ENCODE data around the gene TMEM53. TPM values are rescaled to one million over a fixed set of nuclear protein-coding genes. Genes with fewer than 3 reads are reported as not detected.
A peak's percentile ranks its signal among the peaks of the same experiment; 100 is the strongest.

Gene TMEM53
- total and polyA plus RNA-seq, 2 of the 8 experiments (the other 6 are each of a cell fraction or from before 2014, with no cell fraction given): 6.7 to 27.9 TPM

- no peak for TF ChIP-seq USF2 (IDR thresholded peaks at IDR 0.05; ENCODE audit: low read length)
- TF ChIP-seq JUND (IDR thresholded peaks at IDR 0.05; ENCODE audit: low read length): 0 out of 2 replicates have a peak, but pooled peaks have one; percentile 20
- TF ChIP-seq KDM4A (IDR thresholded peaks at IDR 0.05; ENCODE audit: low read depth, low read length, severe bottlenecking): no peak
- TF ChIP-seq NANOG (IDR thresholded peaks at IDR 0.05; ENCODE audit: insufficient read depth, low read depth, low read length, poor library complexity, severe bottlenecking): no peak
- no peak for TF ChIP-seq GABPA (IDR thresholded peaks at IDR 0.05; ENCODE audit: borderline replicate concordance, insufficient read depth, low read length)
- no peak for TF ChIP-seq SIRT6 (IDR thresholded peaks at IDR 0.05; ENCODE audit: low read length)
- no peak overlapping the region for H4K8ac ChIP-seq (ENCODE audit: extremely low read depth, insufficient read depth, low read length)
- no peaks in the 10 kb centered on the region for H3K36me3 ChIP-seq (ENCODE audit: control insufficient read depth in 2 of 4, insufficient read depth in 4 of 4, low read length in 3 of 4)
- no peak overlapping the region for H3K27ac ChIP-seq (ENCODE audit: low read depth, low read length)
- DNase-seq (ENCODE audit: low read depth in 1 of 2, low spot score in 2 of 2): no peak
- no peaks in the 10 kb centered on the region for H3K9me3 ChIP-seq (ENCODE audit: insufficient read depth in 2 of 2, low read depth in 1 of 2, low read length in 1 of 2)
- no peaks in the 10 kb centered on the region for H3K27me3 ChIP-seq (replicated peaks in 1 of 4; ENCODE audit: control insufficient read depth in 3 of 4, extremely low read depth in 1 of 4, insufficient read depth in 3 of 4, low read length in 3 of 4)
- FAIRE-seq: no peak
- no peak overlapping the region for H2AK5ac ChIP-seq (ENCODE audit: low read depth, low read length)
- H3K79me2 ChIP-seq (ENCODE audit: control insufficient read depth in 1 of 2, insufficient read depth in 2 of 2, low read length in 2 of 2): no peaks in the 10 kb centered on the region
- H2BK20ac ChIP-seq (ENCODE audit: low read length): no peak overlapping the region
- no peak overlapping the region for H4K91ac ChIP-seq (replicated peaks; ENCODE audit: insufficient read length, low read length)
- no peak overlapping the region for H3K9ac ChIP-seq (replicated peaks in 1 of 4; ENCODE audit: extremely low read depth in 1 of 4, low read depth in 3 of 4, low read length in 3 of 4)
- H3K23ac ChIP-seq (ENCODE audit: insufficient read length): no peak overlapping the region
- no peak overlapping the region for H3K14ac ChIP-seq (ENCODE audit: insufficient read length)
- no peak overlapping the region for H3K4me2 ChIP-seq (ENCODE audit: insufficient read depth in 1 of 2, low read depth in 2 of 2, low read length in 2 of 2)
- no peaks in the 10 kb centered on the region for H4K20me1 ChIP-seq (replicated peaks in 1 of 2; ENCODE audit: control insufficient read depth in 1 of 2, insufficient read depth in 2 of 2, low read length in 2 of 2)
- CTCF ChIA-PET (ENCODE audit: partially characterized antibody): interaction anchor here (1.0 to 2.0 kb wide), 2 partner anchors 18 to 37 kb away, joined by 3 to 6 read pairs; no protein-coding TSS in a partner anchor
- no peak overlapping the region for H2BK15ac ChIP-seq (ENCODE audit: low read length)
- WGBS, 2 experiments (ENCODE audit: extremely low coverage in 1 of 2, insufficient coverage in 1 of 2, insufficient read length in 1 of 2, insufficient replicate concordance in 2 of 2, low coverage in 1 of 2, low lambda C conversion rate in 2 of 2, missing lambda C conversion rate in 1 of 2): 90% methylated on average over 12 of the region's 12 CpGs; no CpG with 5 or more reads in 1 of the 2 experiments
- H3K4ac ChIP-seq (replicated peaks; ENCODE audit: insufficient read length, low read depth, low read length): no peak overlapping the region
- no peak overlapping the region for H3K18ac ChIP-seq (ENCODE audit: extremely low read depth, low read length)
- no peak overlapping the region for H2BK12ac ChIP-seq (ENCODE audit: low read depth, low read length)
- H2AFZ ChIP-seq (ENCODE audit: low read length): no peak overlapping the region
- H3K4me3 ChIP-seq (ENCODE audit: extremely low read depth in 1 of 4, insufficient read depth in 2 of 4, low read depth in 3 of 4, low read length in 4 of 4): no peak overlapping the region
- no peak overlapping the region for H3K56ac ChIP-seq (replicated peaks; ENCODE audit: insufficient read length, low read depth, low read length)
- no peak overlapping the region for H2BK120ac ChIP-seq (replicated peaks; ENCODE audit: low read depth, low read length)
- peaks cover 0 to 10% (median 4%) of the 10 kb centered on the region in 4 experiments; a peak in 3 of 7 replicates for H3K4me1 ChIP-seq (replicated peaks in 1 of 4; ENCODE audit: control insufficient read depth in 3 of 4, insufficient read depth in 4 of 4, low read length in 3 of 4)
- H4K5ac ChIP-seq (ENCODE audit: insufficient read length, low read depth, low read length): no peak overlapping the region
- no peaks in the 10 kb centered on the region for H3K79me1 ChIP-seq (ENCODE audit: low read depth, low read length)
- H3K23me2 ChIP-seq (ENCODE audit: low read depth, low read length): no peaks in the 10 kb centered on the region
- POLR2A ChIA-PET (ENCODE audit: partially characterized antibody): interaction anchor here (0.7 to 1.6 kb wide), 2 partner anchors 9 to 57 kb away, joined by 3 to 6 read pairs; no protein-coding TSS in a partner anchor
- H2BK5ac ChIP-seq (ENCODE audit: low read depth, low read length): no peak overlapping the region
Observed at GRCh38 chr1:44688760-44689446, 14.6 kb upstream of the TMEM53 start.

All from H1 (cell line).